Right lobe of liver (tissue), 6 donors: ENCODE measurements around the gene SARS1. TPM values are rescaled to one million over a fixed set of nuclear protein-coding genes. Genes with fewer than 3 reads are reported as not detected.

Experiments used
- ATAC-seq, 4 donors: fragments of 200-7000 bp; cut with Tn5 transposase; one replicate each; pipeline ENCODE4 v1.9.1; 2020; ENCODE audit warnings: mild to moderate bottlenecking in 4 of 4, moderate library complexity in 4 of 4
- DNase-seq, 3 donors: peaks; one replicate each; pipeline ENCODE4 v3.0.0-alpha.2; 2020
- H3K27ac ChIP-seq, 3 donors: fragments of 200-600 bp; one replicate each; pipeline ENCODE4 v1.8.0; 2022
- H3K27me3 ChIP-seq, 2 donors: fragments of 200-600 bp; one replicate each; pipeline ENCODE4 v1.8.0; 2022
- H3K36me3 ChIP-seq, 4 donors: fragments of 200-600 bp; sonication (generic) in 1 of 4; one replicate each; pipeline versions ENCODE4 v1.5.1 to v1.8.0; 2017 to 2022; ENCODE audit warnings: control low read depth in 1 of 4
- H3K4me1 ChIP-seq, 4 donors: fragments of 200-600 bp; sonication (generic) in 1 of 4; one replicate each; pipeline versions ENCODE4 v1.5.1 to v1.8.0; 2017 to 2022; ENCODE audit warnings: control low read depth in 1 of 4
- H3K4me3 ChIP-seq, 3 donors: fragments of 200-600 bp; one replicate each; pipeline ENCODE4 v1.8.0; 2022
- H3K9me3 ChIP-seq, 4 donors: fragments of 200-600 bp; sonication (generic) in 1 of 4; one replicate each; pipeline versions ENCODE4 v1.5.1 to v1.8.0; 2017 to 2022; ENCODE audit warnings: control low read depth in 1 of 4
- POLR2A ChIP-seq: fragments of 450-650 bp; IDR thresholded peaks from one replicate; pipeline ENCODE4 v1.6.1; 2017; ENCODE audit warnings: antibody characterized with exemption, mild to moderate bottlenecking
- WGBS: methylation state at CpG from one replicate; pipeline ENCODE4 v1.1.6; 2018; ENCODE audit warnings: low coverage, low lambda C conversion rate; ENCODE audit not compliant: insufficient coverage; ENCODE audit errors: missing lambda C conversion rate; 5-methylcytosine and 5-hydroxymethylcytosine counted together
- intact Hi-C, 2 donors: fragments of 100-400 bp; cut with DNase I; formaldehyde crosslinking; loops; one replicate each; pipeline versions ENCODE4 v1.11.2 to v1.14.1; 2022
- total RNA-seq, 6 experiments: library from RNA; depleted of rRNA in 2 of 6; stranded (reverse); fragments of >200 nt in 2 of 6; fragmentation: NEBNext Ultra II Directional in 3 of 6; extraction: Animal tissue kit (Norgen Biotek cat#: 25700) in 3 of 6; gene quantifications; one replicate each; pipeline versions ENCODE4 v1.1.0 to v1.2.4, GENCODE V29; 2016 to 2023
- TF ChIP-seq, protein P1 (sequence below), 4 donors: fragments of 200-600 bp in 3 of 4; fragments of 450-650 bp in 1 of 4; IDR thresholded peaks; one replicate each; pipeline versions ENCODE4 v1.5.1 to v1.8.0; 2016 to 2022; ENCODE audit warnings: antibody characterized with exemption in 4 of 4, mild to moderate bottlenecking in 2 of 4
- donor health status: DM: no; HTN: yes; CAD: no.
- donor health status: DM: no; HTN: no; CAD: no.
- donor health status: DM: no; HTN: no; CAD: no.
- donor health status: DM: no; HTN: yes; CAD: no.
- donor health status: DM: no; HTN: yes; CAD: no.

SARS1 gene
- total RNA-seq, 6 experiments from 2014 or later: 73.5 to 123 (median 91.6) TPM

- Histone ChIP-seq H3K36me3 (no peaks in the 10 kb centered on the region), H3K27me3 (no peaks in the 10 kb centered on the region), H3K4me3 (no peak overlapping the region), H3K4me1 (peaks cover 0 to 5% (median 0%) of the 10 kb centered on the region in 4 donors), H3K27ac (no peak overlapping the region), H3K9me3 (no peaks in the 10 kb centered on the region)
- DNase-seq (peak in 1 of 3 donors; percentile 43), ATAC-seq (no peak)
- intact Hi-C loops: no loop called here
- TF ChIP-seq POLR2A: no peak
- TF ChIP-seq, protein P1, sequence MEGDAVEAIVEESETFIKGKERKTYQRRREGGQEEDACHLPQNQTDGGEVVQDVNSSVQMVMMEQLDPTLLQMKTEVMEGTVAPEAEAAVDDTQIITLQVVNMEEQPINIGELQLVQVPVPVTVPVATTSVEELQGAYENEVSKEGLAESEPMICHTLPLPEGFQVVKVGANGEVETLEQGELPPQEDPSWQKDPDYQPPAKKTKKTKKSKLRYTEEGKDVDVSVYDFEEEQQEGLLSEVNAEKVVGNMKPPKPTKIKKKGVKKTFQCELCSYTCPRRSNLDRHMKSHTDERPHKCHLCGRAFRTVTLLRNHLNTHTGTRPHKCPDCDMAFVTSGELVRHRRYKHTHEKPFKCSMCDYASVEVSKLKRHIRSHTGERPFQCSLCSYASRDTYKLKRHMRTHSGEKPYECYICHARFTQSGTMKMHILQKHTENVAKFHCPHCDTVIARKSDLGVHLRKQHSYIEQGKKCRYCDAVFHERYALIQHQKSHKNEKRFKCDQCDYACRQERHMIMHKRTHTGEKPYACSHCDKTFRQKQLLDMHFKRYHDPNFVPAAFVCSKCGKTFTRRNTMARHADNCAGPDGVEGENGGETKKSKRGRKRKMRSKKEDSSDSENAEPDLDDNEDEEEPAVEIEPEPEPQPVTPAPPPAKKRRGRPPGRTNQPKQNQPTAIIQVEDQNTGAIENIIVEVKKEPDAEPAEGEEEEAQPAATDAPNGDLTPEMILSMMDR (IDR thresholded peaks at IDR 0.05): no peak
- 64% methylated on average over 5 of the region's 33 CpGs for WGBS
Observed at GRCh38 chr1:109252893-109253802, 39.4 kb downstream of the SARS1 start.

- no peak for ATAC-seq
- intact Hi-C loops: no loop called here
- Histone ChIP-seq H3K27ac (no peak overlapping the region), H3K4me1 (peaks cover 0 to 3% (median 0%) of the 10 kb centered on the region in 4 donors), H3K36me3 (no peaks in the 10 kb centered on the region), H3K4me3 (no peak overlapping the region), H3K27me3 (no peaks in the 10 kb centered on the region), H3K9me3 (no peaks in the 10 kb centered on the region)
- TF ChIP-seq, protein P1 (IDR thresholded peaks at IDR 0.05): no peak
- TF ChIP-seq POLR2A: no peak
- no peak for DNase-seq
- 0% methylated on average over 1 of the region's 9 CpGs for WGBS
Observed at GRCh38 chr1:109253803-109254620, 40.3 kb downstream of the SARS1 start.

- no peak overlapping the region for H3K4me3 ChIP-seq
- DNase-seq (no peak), ATAC-seq (no peak)
- 100% methylated on average over 1 of the region's 7 CpGs for whole genome bisulfite sequencing
- H3K27ac ChIP-seq: no peak overlapping the region
- no peaks in the 10 kb centered on the region for H3K9me3 ChIP-seq
- no peaks in the 10 kb centered on the region for H3K36me3 ChIP-seq
- H3K4me1 ChIP-seq: no peaks in the 10 kb centered on the region
- intact Hi-C loops: no loop called here
- no peaks in the 10 kb centered on the region for H3K27me3 ChIP-seq
- TF ChIP-seq POLR2A: no peak
- TF ChIP-seq, protein P1 (IDR thresholded peaks at IDR 0.05): no peak
Observed at GRCh38 chr1:109254621-109255096, 40.9 kb downstream of the SARS1 start.

- DNase-seq (no peak), ATAC-seq (no peak)
- Histone ChIP-seq H3K27me3 (no peaks in the 10 kb centered on the region), H3K9me3 (no peaks in the 10 kb centered on the region), H3K4me1 (no peaks in the 10 kb centered on the region), H3K36me3 (no peaks in the 10 kb centered on the region), H3K4me3 (no peak overlapping the region), H3K27ac (no peak overlapping the region)
- intact Hi-C loops: no loop called here
- no peak for TF ChIP-seq POLR2A
- TF ChIP-seq, protein P1 (IDR thresholded peaks at IDR 0.05): no peak
- 85% methylated on average over 8 of the region's 15 CpGs for WGBS
Observed at GRCh38 chr1:109255097-109255651, 41.5 kb downstream of the SARS1 start.
